ENCODE results near the gene PTPRN2. TPM values are rescaled to one million over a fixed set of nuclear protein-coding genes. Genes with fewer than 3 reads are reported as not detected.

PTPRN2 gene
- total and polyA plus RNA-seq, 3 experiments from 2014 or later, result 0.33 to 1.2 (median 0.42) TPM

DNA sequence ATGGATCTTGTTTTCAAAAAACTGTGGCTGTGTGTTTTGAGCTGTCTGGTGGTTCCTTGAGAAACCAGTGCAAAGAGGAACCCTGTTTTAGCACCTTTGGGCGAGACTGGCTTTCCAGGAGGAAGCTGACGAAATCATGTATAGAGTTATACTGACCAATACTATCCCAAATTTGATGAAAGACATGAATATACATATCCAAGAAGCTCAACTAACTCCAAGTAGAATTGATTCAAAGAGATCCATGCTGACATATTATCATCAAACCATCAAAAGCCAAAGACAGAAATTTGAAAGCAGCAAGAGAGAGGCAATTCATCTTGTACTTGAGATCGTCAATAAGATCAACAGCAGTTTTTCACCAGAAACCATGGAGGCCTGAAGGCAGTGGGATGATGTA, 640.1 kb downstream of the PTPRN2 start:
- CTCF ChIA-PET, result no interaction called here
- no peaks in the 10 kb centered on the region for H3K9me3 ChIP-seq (ENCODE audit: low read length)
- no peak overlapping the region for H3K27ac Mint-ChIP-seq
- H3K27me3 Mint-ChIP-seq, result peaks cover 5 to 19% of the 10 kb centered on the region in 2 donors
- POLR2A ChIA-PET, result no interaction called here
- no peaks in the 10 kb centered on the region for H3K36me3 Mint-ChIP-seq
- H3K36me3 ChIP-seq (ENCODE audit: insufficient read depth, low read length), result no peaks in the 10 kb centered on the region
- peaks cover 0 to 10% (median 8%) of the 10 kb centered on the region in 5 donors for H3K9me3 Mint-ChIP-seq
- no peak for DNase-seq
- no peak overlapping the region for H3K27ac ChIP-seq (ENCODE audit: low read depth, low read length)
- H3K27me3 ChIP-seq (ENCODE audit: insufficient read depth, low read length, poor library complexity, severe bottlenecking), result no peaks in the 10 kb centered on the region
- H3K4me1 Mint-ChIP-seq, result no peaks in the 10 kb centered on the region
- no peak overlapping the region for H3K4me3 ChIP-seq (ENCODE audit: low read length)
- H3K4me1 ChIP-seq (ENCODE audit: insufficient read depth, low read length), result no peaks in the 10 kb centered on the region
- H3K4me3 Mint-ChIP-seq, result no peak overlapping the region

DNA sequence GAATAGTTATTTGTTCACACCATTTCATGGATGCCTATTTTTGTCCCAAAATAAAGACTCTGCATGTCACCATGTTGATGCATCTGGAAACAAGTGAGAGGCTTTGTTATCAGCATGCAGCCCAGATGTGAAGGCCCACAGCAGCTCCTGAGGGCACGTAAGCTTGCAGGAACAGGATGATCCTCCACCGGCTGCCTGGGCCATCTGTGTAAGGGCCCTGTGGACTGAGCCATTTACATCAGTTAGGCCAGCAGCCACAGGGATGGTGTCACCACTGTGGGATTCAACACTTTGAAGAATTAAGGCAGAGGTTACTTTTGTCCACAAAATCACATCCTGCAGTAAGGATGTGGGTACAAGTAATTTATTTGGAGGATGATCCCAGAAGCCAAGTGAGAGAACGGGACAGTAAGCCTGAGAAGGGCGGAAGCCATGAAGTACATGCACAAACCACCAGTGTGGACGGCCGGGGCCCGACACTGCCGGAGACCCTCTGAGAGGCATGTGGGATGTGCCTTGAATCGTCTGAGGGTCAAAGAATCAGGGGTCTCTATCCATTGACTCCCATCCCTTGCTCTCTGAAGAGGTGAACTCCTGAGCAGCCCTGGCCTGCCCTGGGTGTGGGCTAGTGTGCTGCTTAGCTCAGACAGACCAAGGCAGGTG, 641.1 kb downstream of the PTPRN2 start:
- Histone ChIP-seq H3K27ac (ENCODE audit: low read depth, low read length) (no peak overlapping the region), H3K36me3 (ENCODE audit: insufficient read depth, low read length) (no peaks in the 10 kb centered on the region), H3K27me3 (ENCODE audit: insufficient read depth, low read length, poor library complexity, severe bottlenecking) (no peaks in the 10 kb centered on the region), H3K4me1 (ENCODE audit: insufficient read depth, low read length) (no peaks in the 10 kb centered on the region), H3K9me3 (ENCODE audit: low read length) (no peaks in the 10 kb centered on the region), H3K4me3 (ENCODE audit: low read length) (no peak overlapping the region)
- peaks cover 5 to 18% of the 10 kb centered on the region in 2 donors for H3K27me3 Mint-ChIP-seq
- ChIA-PET CTCF (no interaction called here), POLR2A (no interaction called here)
- no peak overlapping the region for H3K27ac Mint-ChIP-seq
- H3K4me3 Mint-ChIP-seq, result no peak overlapping the region
- peaks cover 0 to 12% (median 8%) of the 10 kb centered on the region in 5 donors for H3K9me3 Mint-ChIP-seq
- H3K4me1 Mint-ChIP-seq, result no peaks in the 10 kb centered on the region
- DNase-seq, result no peak
- H3K36me3 Mint-ChIP-seq, result no peaks in the 10 kb centered on the region

- no peak overlapping the region for H3K27ac ChIP-seq (ENCODE audit: low read depth, low read length)
- H3K9me3 ChIP-seq (ENCODE audit: low read length), result no peaks in the 10 kb centered on the region
- ChIA-PET CTCF (no interaction called here), POLR2A (no interaction called here)
- Mint-ChIP-seq H3K4me1 (no peaks in the 10 kb centered on the region), H3K36me3 (no peaks in the 10 kb centered on the region), H3K9me3 (peaks cover 0 to 12% (median 8%) of the 10 kb centered on the region in 5 donors), H3K27me3 (peaks cover 2 to 18% of the 10 kb centered on the region in 2 donors), H3K27ac (no peak overlapping the region), H3K4me3 (no peak overlapping the region)
- H3K27me3 ChIP-seq (ENCODE audit: insufficient read depth, low read length, poor library complexity, severe bottlenecking), result no peaks in the 10 kb centered on the region
- no peaks in the 10 kb centered on the region for H3K36me3 ChIP-seq (ENCODE audit: insufficient read depth, low read length)
- H3K4me3 ChIP-seq (ENCODE audit: low read length), result no peak overlapping the region
- H3K4me1 ChIP-seq (ENCODE audit: insufficient read depth, low read length), result no peaks in the 10 kb centered on the region
- DNase-seq, result no peak
Observed at GRCh38 chr7:157945401-157945800, 642.2 kb downstream of the PTPRN2 start.

DNA sequence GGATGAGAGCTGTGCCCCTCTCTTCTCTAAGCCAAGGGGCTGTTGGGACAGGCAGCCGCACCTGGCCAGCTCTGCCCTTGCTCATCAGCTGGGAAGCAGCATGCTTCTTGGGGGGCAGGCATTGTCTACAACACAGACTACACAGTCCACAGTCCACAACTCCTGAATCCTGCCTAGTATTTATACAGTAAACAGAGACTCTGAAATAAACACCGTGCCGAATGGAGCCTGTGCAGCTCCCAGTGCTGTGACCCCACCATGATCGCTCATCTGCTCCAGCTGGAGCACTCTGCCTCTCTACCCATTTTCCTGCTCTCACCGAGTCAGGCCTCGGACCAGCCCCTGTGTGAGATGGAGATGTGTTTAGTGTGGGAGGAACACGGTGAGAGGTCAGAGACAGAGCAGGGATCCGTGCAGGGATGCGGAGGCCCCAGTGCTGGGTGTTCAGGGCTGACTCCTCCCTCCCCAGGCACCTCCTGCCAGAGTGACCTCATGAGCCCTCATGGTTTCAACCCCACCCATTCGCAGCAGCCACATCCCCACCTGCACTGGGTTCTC, 642.8 kb downstream of the PTPRN2 start:
- no peak overlapping the region for H3K27ac ChIP-seq (ENCODE audit: low read depth, low read length)
- H3K4me3 Mint-ChIP-seq, result no peak overlapping the region
- no peaks in the 10 kb centered on the region for H3K4me1 Mint-ChIP-seq
- no peaks in the 10 kb centered on the region for H3K27me3 ChIP-seq (ENCODE audit: insufficient read depth, low read length, poor library complexity, severe bottlenecking)
- H3K27me3 Mint-ChIP-seq, result peaks cover 3 to 18% of the 10 kb centered on the region in 2 donors
- H3K9me3 Mint-ChIP-seq, result peaks cover 0 to 13% (median 8%) of the 10 kb centered on the region in 5 donors
- no peaks in the 10 kb centered on the region for H3K36me3 Mint-ChIP-seq
- DNase-seq, result no peak
- CTCF ChIA-PET, result no interaction called here
- H3K9me3 ChIP-seq (ENCODE audit: low read length), result no peaks in the 10 kb centered on the region
- H3K4me1 ChIP-seq (ENCODE audit: insufficient read depth, low read length), result no peaks in the 10 kb centered on the region
- POLR2A ChIA-PET, result no interaction called here
- H3K27ac Mint-ChIP-seq, result no peak overlapping the region
- no peaks in the 10 kb centered on the region for H3K36me3 ChIP-seq (ENCODE audit: insufficient read depth, low read length)
- H3K4me3 ChIP-seq (ENCODE audit: low read length), result no peak overlapping the region

DNA sequence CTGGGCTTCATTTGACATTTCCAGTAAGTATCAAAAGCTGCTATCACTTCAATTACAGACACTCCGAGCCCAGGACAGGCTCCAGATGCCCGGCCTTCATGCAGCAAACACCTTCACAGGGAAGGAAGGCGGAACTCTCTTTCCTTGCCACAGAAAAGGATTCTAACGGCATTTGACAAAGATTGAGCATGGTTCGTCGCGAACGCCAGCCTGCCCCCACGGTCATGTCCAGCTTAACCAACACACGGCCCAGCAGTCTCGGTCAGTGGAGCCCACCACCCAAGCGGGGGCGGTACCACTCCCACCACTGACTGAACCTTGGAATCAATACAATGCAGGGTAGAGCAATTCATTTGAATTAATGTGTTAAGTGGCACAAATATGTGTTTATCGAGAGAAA, 643.6 kb downstream of the PTPRN2 start:
- Histone ChIP-seq H3K4me3 (ENCODE audit: low read length) (no peak overlapping the region), H3K36me3 (ENCODE audit: insufficient read depth, low read length) (no peaks in the 10 kb centered on the region), H3K9me3 (ENCODE audit: low read length) (no peaks in the 10 kb centered on the region), H3K4me1 (ENCODE audit: insufficient read depth, low read length) (no peaks in the 10 kb centered on the region), H3K27ac (ENCODE audit: low read depth, low read length) (no peak overlapping the region), H3K27me3 (ENCODE audit: insufficient read depth, low read length, poor library complexity, severe bottlenecking) (no peaks in the 10 kb centered on the region)
- Mint-ChIP-seq H3K9me3 (peaks cover 0 to 16% (median 8%) of the 10 kb centered on the region in 5 donors), H3K36me3 (no peaks in the 10 kb centered on the region), H3K27me3 (peaks cover 4 to 18% of the 10 kb centered on the region in 2 donors), H3K4me3 (no peak overlapping the region), H3K27ac (no peak overlapping the region), H3K4me1 (no peaks in the 10 kb centered on the region)
- ChIA-PET POLR2A (no interaction called here), CTCF (no interaction called here)
- DNase-seq, result no peak

GRCh38 chr7:157943561-157943960, 644.1 kb downstream of the PTPRN2 start:
- Mint-ChIP-seq H3K9me3 (peaks cover 0 to 16% (median 8%) of the 10 kb centered on the region in 5 donors), H3K36me3 (no peaks in the 10 kb centered on the region), H3K27me3 (peaks cover 4 to 22% of the 10 kb centered on the region in 2 donors), H3K4me1 (no peaks in the 10 kb centered on the region), H3K27ac (no peak overlapping the region), H3K4me3 (no peak overlapping the region)
- Histone ChIP-seq H3K9me3 (ENCODE audit: low read length) (no peaks in the 10 kb centered on the region), H3K4me3 (ENCODE audit: low read length) (no peak overlapping the region), H3K36me3 (ENCODE audit: insufficient read depth, low read length) (no peaks in the 10 kb centered on the region), H3K27me3 (ENCODE audit: insufficient read depth, low read length, poor library complexity, severe bottlenecking) (no peaks in the 10 kb centered on the region), H3K27ac (ENCODE audit: low read depth, low read length) (no peak overlapping the region), H3K4me1 (ENCODE audit: insufficient read depth, low read length) (no peaks in the 10 kb centered on the region)
- ChIA-PET CTCF (no interaction called here), POLR2A (no interaction called here)
- no peak for DNase-seq

DNA sequence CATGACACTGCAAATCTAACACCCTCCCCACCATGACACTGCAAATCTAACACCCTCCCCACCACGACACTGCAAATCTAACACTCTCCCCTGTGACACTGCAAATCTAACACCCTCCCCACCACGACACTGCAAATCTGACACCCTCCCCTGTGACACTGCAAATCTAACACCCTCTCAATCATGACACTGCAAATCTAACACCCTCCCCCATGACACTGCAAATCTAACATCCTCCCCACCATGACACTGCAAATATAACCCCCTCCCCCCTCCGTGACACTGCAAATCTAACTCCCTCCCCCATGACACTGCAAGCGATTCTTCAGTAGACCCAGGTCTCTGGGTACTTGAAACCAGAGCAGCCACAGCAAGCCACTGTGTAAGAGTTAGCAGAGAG, 646.4 kb downstream of the PTPRN2 start:
- Mint-ChIP-seq H3K4me3 (no peak overlapping the region), H3K9me3 (peaks cover 0 to 13% (median 5%) of the 10 kb centered on the region in 5 donors), H3K27ac (no peak overlapping the region), H3K36me3 (no peaks in the 10 kb centered on the region), H3K27me3 (peaks cover 2 to 27% of the 10 kb centered on the region in 2 donors), H3K4me1 (no peaks in the 10 kb centered on the region)
- Histone ChIP-seq H3K36me3 (ENCODE audit: insufficient read depth, low read length) (no peaks in the 10 kb centered on the region), H3K4me3 (ENCODE audit: low read length) (no peak overlapping the region), H3K9me3 (ENCODE audit: low read length) (no peaks in the 10 kb centered on the region), H3K27ac (ENCODE audit: low read depth, low read length) (no peak overlapping the region), H3K4me1 (ENCODE audit: insufficient read depth, low read length) (no peaks in the 10 kb centered on the region), H3K27me3 (ENCODE audit: insufficient read depth, low read length, poor library complexity, severe bottlenecking) (no peaks in the 10 kb centered on the region)
- POLR2A ChIA-PET, result no interaction called here
- DNase-seq, result no peak
- CTCF ChIA-PET, result no interaction called here

DNA sequence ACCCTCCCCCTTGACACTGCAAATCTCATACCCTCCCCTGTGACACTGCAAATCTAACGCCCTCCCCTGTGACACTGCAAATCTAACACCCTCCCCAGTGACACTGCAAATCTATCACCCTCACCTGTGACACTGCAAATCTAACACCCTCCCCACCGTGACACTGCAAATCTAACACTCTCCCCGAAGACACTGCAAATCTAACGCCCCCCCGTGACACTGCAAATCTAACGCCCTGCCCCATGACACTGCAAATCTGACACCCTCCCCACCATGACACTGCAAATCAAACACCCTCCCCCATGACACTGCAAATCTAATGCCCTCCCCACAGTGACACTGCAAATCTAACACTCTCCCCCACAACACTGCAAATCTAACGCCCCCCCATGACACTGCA, 647.1 kb downstream of the PTPRN2 start:
- Histone ChIP-seq H3K9me3 (ENCODE audit: low read length) (no peaks in the 10 kb centered on the region), H3K4me1 (ENCODE audit: insufficient read depth, low read length) (no peaks in the 10 kb centered on the region), H3K27ac (ENCODE audit: low read depth, low read length) (no peak overlapping the region), H3K36me3 (ENCODE audit: insufficient read depth, low read length) (no peaks in the 10 kb centered on the region), H3K27me3 (ENCODE audit: insufficient read depth, low read length, poor library complexity, severe bottlenecking) (no peaks in the 10 kb centered on the region), H3K4me3 (ENCODE audit: low read length) (no peak overlapping the region)
- H3K27ac Mint-ChIP-seq, result no peak overlapping the region
- no peak overlapping the region for H3K4me3 Mint-ChIP-seq
- no peak for DNase-seq
- H3K36me3 Mint-ChIP-seq, result no peaks in the 10 kb centered on the region
- H3K4me1 Mint-ChIP-seq, result no peaks in the 10 kb centered on the region
- ChIA-PET CTCF (no interaction called here), POLR2A (no interaction called here)
- H3K27me3 Mint-ChIP-seq, result peaks cover 2 to 27% of the 10 kb centered on the region in 2 donors
- peaks cover 0 to 14% (median 7%) of the 10 kb centered on the region in 5 donors for H3K9me3 Mint-ChIP-seq

Data from CD8-positive, alpha-beta memory T cell (primary cell).